Body of pancreas (tissue), 4 donors: ENCODE measurements around the gene HDAC7.

Experiments
- POLR2A ChIP-seq, 3 donors: fragments of 450-650 bp; IDR thresholded peaks; one replicate each; pipeline ENCODE4 v1.6.1; 2016; ENCODE audit warnings: antibody characterized with exemption in 3 of 3, mild to moderate bottlenecking in 2 of 3
- TF ChIP-seq, protein P1 (sequence below), 7 experiments: fragments of 450-650 bp in 4 of 7; fragments of 200-600 bp in 3 of 7; sonication (generic) in 3 of 7; IDR thresholded peaks; one replicate each; pipeline ENCODE4 v1.5.1; 2016 to 2019; ENCODE audit warnings: antibody characterized with exemption in 7 of 7

DNA sequence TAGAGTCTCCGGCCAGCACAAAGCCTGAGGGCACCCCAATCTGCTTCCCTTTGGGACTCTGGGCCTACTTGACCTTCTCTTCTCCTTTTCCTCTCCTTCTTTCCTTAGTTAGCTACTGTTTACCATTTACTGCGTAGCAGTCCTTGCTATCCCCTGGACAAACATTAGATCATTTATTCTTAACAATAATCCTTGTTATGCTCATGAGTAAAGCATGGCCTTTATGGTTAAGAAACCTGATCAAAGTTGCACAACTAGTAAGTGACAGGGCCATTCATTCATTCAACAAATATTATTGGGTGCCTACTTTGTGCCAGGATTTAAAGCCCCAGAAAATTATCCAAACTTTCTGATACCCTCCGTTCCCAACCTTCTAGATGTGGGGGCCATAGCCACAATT, 3.2 kb upstream of the HDAC7 start:
- TF ChIP-seq, protein P1, sequence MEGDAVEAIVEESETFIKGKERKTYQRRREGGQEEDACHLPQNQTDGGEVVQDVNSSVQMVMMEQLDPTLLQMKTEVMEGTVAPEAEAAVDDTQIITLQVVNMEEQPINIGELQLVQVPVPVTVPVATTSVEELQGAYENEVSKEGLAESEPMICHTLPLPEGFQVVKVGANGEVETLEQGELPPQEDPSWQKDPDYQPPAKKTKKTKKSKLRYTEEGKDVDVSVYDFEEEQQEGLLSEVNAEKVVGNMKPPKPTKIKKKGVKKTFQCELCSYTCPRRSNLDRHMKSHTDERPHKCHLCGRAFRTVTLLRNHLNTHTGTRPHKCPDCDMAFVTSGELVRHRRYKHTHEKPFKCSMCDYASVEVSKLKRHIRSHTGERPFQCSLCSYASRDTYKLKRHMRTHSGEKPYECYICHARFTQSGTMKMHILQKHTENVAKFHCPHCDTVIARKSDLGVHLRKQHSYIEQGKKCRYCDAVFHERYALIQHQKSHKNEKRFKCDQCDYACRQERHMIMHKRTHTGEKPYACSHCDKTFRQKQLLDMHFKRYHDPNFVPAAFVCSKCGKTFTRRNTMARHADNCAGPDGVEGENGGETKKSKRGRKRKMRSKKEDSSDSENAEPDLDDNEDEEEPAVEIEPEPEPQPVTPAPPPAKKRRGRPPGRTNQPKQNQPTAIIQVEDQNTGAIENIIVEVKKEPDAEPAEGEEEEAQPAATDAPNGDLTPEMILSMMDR (IDR thresholded peaks at IDR 0.05), result no peak
- TF ChIP-seq POLR2A (IDR thresholded peaks at IDR 0.05), result no peak
